ENCODE measurements around the gene GADD45GIP1.
"Not testable (repeated sequence)": the region's sequence is repeated elsewhere in the genome, so short reads cannot be mapped to it uniquely, and the experiment has no call there.

The GADD45GIP1 gene

DNA sequence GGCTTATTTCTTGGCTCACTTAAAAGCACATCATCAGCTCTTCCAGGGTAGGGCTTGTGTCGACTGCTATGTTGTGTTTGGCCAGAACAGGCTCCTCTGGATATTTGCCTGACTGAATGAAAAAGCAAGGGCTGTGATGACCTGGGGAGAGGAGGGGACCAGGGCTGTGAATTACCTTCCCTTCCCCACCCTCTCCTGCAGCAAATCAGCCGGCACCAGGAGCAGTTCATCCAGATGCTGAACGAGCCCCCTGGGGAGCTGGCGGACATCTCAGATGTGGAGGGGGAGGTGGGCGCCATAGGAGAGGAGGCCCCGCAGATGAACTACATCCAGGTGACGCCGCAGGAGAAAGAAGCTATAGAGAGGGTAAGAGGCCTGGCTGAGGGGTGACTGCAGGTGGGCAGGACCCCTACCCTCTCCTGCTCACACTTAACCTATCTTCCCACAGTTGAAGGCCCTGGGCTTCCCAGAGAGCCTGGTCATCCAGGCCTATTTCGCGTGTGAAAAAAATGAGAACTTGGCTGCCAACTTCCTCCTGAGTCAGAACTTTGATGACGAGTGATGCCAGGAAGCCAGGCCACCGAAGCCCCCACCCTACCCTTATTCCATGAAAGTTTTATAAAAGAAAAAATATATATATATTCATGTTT, 4.4 kb downstream of the GADD45GIP1 start:
- Histone ChIP-seq H3K4me3 (ENCODE audit: low read depth, low read length) (no peak overlapping the region), H3K4me1 (peaks cover 8% of the 10 kb centered on the region), H3K36me3 (ENCODE audit: control insufficient read depth, insufficient read depth, low read length) (no peaks in the 10 kb centered on the region), H3K27me3 (ENCODE audit: control insufficient read depth, insufficient read depth, low read length) (no peaks in the 10 kb centered on the region), H2AFZ (no peak overlapping the region), H3K27ac (no peak overlapping the region), H3K9ac (no peak overlapping the region), H3K79me2 (peaks cover 11% of the 10 kb centered on the region), H3K9me3 (ENCODE audit: control insufficient read depth, low read length) (no peaks in the 10 kb centered on the region), H3K4me2 (ENCODE audit: low read length) (no peak overlapping the region)
- TF ChIP-seq, protein P1, sequence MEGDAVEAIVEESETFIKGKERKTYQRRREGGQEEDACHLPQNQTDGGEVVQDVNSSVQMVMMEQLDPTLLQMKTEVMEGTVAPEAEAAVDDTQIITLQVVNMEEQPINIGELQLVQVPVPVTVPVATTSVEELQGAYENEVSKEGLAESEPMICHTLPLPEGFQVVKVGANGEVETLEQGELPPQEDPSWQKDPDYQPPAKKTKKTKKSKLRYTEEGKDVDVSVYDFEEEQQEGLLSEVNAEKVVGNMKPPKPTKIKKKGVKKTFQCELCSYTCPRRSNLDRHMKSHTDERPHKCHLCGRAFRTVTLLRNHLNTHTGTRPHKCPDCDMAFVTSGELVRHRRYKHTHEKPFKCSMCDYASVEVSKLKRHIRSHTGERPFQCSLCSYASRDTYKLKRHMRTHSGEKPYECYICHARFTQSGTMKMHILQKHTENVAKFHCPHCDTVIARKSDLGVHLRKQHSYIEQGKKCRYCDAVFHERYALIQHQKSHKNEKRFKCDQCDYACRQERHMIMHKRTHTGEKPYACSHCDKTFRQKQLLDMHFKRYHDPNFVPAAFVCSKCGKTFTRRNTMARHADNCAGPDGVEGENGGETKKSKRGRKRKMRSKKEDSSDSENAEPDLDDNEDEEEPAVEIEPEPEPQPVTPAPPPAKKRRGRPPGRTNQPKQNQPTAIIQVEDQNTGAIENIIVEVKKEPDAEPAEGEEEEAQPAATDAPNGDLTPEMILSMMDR (IDR thresholded peaks at IDR 0.05), result no peak

DNA sequence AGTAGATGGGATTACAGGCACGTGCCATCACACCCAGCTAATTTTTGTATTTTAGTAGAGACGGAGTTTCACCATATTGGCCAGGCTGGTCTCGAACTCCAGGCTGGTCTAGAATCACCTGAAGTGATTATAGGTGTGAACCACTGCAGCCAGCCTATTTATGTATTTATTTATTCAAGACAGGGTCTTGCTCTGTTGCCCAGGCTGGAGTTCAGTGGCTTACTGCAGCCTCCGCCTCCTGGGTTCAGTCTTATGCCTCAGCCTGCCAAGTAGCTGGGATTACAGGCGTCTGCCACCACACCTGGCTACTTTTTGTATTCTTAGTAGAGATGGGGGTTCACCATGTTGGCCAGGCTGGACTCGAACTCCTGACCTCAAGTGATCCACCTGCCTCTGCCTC, 5.0 kb downstream of the GADD45GIP1 start:
- not testable (repeated sequence) for H3K36me3 ChIP-seq (ENCODE audit: control insufficient read depth, insufficient read depth, low read length); H3K9ac ChIP-seq; H2AFZ ChIP-seq; H3K4me1 ChIP-seq; H3K9me3 ChIP-seq (ENCODE audit: control insufficient read depth, low read length); H3K27me3 ChIP-seq (ENCODE audit: control insufficient read depth, insufficient read depth, low read length); H3K27ac ChIP-seq; H3K4me3 ChIP-seq (ENCODE audit: low read depth, low read length); H3K4me2 ChIP-seq (ENCODE audit: low read length)
- peaks cover 14% of the 10 kb centered on the region for H3K79me2 ChIP-seq

DNA sequence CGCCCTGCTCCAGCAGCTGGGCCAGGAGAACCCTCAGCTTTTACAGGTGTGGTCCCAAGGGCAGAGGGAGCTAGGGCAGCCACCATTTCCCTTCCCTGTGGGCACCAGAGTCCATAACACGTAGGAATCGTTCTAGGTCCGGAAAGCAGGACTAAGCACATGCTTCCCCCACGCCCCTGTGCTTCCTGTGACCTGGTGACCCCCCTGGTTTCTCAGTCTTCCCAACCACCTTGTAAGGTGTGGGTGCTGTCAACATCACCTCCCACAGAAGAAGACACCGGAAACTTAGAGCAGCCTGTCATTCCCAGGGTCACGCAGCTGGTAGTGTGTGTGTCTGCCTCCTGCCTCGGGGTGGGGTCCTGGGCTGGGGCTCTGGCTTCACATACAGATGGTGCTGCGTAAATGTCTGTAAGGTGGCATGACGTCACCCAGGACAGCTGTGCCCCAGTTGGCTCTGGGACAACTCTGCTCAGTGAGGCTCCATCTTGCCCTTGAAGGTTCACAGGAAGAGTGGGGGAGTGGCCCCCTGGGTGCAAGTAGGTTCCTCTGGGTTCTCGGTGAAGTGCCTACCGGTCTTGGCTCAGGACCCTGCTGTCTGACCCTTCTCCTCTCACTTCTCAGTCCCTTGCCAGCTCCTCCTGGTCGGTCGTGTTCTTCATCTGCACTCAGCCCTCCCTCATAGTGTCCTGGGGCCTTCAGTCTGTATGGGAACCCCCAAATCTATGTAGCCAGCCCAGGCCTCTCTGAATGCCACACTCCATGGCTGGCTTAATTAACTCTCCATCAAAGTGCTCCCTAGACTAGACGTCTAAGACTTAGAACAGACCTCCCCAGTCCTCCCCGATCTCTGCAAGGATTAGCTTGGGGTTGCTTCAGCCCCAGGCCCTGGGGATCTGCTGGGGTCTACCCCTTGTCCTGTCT, 7.4 kb downstream of the GADD45GIP1 start:
- H3K9ac ChIP-seq, result no peak overlapping the region
- H3K27me3 ChIP-seq (ENCODE audit: control insufficient read depth, insufficient read depth, low read length), result no peaks in the 10 kb centered on the region

DNA sequence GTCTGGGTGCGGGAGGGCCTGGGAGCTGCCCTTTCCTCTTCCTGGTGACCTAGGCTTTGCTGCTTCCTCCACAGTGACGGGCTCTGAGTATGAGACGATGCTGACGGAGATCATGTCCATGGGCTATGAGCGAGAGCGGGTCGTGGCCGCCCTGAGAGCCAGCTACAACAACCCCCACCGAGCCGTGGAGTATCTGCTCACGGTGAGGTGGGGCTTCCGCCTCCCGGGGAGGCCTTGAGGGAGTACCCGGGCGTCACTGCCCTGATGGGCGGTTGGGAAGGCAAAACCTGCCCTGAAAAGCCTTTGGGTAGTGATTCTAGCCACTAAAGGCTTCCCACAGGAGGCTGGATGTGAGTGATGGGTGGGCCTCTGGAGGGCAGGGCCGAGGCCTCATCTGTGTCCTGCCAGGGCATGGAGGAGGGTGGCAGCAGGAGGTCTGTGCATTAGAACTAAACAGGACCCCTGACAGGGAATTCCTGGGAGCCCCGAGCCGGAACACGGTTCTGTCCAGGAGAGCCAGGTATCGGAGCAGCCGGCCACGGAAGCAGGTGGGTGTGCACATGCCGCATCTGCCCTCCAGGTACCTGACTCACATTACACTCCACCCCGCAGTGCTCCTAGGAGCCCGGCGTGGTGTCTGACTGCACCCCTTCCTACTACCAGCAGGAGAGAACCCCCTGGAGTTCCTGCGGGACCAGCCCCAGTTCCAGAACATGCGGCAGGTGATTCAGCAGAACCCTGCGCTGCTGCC, 8.2 kb downstream of the GADD45GIP1 start:
- TF ChIP-seq, protein P1 (IDR thresholded peaks at IDR 0.05), result no peak
- Histone ChIP-seq H3K27ac (no peak overlapping the region), H3K36me3 (ENCODE audit: control insufficient read depth, insufficient read depth, low read length) (no peaks in the 10 kb centered on the region), H3K79me2 (peaks cover 20% of the 10 kb centered on the region), H3K9ac (no peak overlapping the region), H3K4me1 (peaks cover 7% of the 10 kb centered on the region), H3K9me3 (ENCODE audit: control insufficient read depth, low read length) (no peaks in the 10 kb centered on the region), H2AFZ (no peak overlapping the region), H3K27me3 (ENCODE audit: control insufficient read depth, insufficient read depth, low read length) (no peaks in the 10 kb centered on the region), H3K4me3 (ENCODE audit: low read depth, low read length) (no peak overlapping the region), H3K4me2 (ENCODE audit: low read length) (no peak overlapping the region)

More for the DNA sequence above, 7.4 kb downstream of the GADD45GIP1 start:
- no peak overlapping the region for H2AFZ ChIP-seq
- peaks cover 8% of the 10 kb centered on the region for H3K4me1 ChIP-seq
- H3K27ac ChIP-seq, result no peak overlapping the region
- H3K4me3 ChIP-seq (ENCODE audit: low read depth, low read length), result no peak overlapping the region
- no peaks in the 10 kb centered on the region for H3K9me3 ChIP-seq (ENCODE audit: control insufficient read depth, low read length)
- TF ChIP-seq, protein P1 (IDR thresholded peaks at IDR 0.05), result no peak
- H3K4me2 ChIP-seq (ENCODE audit: low read length), result no peak overlapping the region
- H3K36me3 ChIP-seq (ENCODE audit: control insufficient read depth, insufficient read depth, low read length), result no peaks in the 10 kb centered on the region
- peaks cover 20% of the 10 kb centered on the region for H3K79me2 ChIP-seq

Data from parathyroid adenoma (tissue), 2 donors.